Kidney tubule cell (primary cell): Measurements from ENCODE around the gene CAMK2D.

ENCODE experiments used
- DNase-seq: peaks from one replicate; pipeline ENCODE4 v3.0.0-alpha.2; 2018; ENCODE audit warnings: low spot score

The CAMK2D gene

DNA sequence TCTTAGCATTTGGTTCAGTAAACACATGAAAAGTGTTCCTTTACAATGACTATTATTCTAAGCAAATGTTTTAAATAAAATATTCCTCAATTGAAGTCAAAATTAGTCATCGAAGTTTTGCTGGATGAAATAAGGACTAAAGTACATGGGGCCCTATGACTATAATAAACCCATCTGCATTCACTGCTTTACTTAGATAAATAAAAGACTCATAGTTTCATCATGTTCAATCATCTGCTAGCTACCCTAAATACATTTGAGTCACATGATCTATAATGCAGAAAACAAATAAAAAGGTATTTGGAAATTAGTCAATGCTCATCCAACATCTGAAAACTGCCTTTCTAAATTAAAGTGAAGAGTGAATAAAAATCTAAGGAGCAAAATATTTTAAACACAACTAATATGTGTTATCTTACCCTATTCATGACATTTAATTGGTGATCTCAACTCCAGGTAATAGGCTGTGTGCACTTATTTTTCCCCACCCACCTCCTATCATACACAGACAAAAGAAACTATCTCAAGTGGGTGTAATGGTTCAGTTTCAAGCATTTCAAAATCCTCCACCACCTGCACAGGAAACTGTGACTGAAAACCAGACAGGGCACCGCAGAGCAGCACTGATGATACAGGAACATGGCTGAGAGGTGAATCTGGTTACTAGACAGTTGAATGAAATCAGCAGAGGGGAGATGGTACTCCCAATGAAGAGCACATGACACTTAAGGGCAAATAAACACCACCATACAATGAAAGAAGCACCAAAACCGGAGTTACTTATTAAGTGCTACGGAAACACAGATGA lies 78.6 kb downstream of the CAMK2D start:
- peak; percentile 25 for DNase-seq

DNA sequence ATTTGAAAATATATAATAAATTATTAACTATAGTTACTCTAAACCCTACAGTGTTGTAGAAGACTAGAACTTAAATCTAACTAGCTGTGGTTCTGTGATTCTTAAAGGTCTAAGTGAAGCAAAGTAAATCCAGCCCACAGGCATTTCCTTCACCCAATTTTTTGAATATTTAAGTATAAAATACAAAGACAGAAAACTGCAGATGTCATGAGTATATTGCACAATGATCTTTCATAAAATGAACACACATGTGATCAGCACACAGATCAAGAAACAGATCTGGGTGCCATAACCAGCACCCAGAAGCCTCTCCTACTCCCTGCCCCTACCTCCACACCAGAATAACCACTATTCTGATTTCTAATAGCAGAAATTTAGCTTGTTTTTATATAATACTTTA lies 82.9 kb downstream of the CAMK2D start:
- DNase-seq = no peak

DNA sequence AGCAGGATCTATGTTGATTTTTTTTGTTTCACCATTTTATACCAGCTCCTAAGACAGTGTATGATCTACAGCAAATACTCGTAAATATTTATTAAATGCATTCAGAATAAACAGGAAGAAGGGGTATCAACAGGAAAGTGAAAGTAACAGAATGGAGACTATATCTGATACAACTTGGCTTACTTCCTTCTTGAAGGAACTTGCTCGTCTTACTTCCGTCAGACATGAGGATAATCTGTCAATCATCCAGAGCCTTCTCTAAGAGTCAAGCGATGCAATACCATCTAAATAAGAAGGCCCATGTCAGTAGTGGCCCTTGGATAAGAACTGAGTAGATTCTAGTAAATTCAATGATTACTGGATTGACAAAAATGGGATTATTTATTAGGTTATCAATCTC lies 84.2 kb downstream of the CAMK2D start:
- DNase-seq = no peak

DNA sequence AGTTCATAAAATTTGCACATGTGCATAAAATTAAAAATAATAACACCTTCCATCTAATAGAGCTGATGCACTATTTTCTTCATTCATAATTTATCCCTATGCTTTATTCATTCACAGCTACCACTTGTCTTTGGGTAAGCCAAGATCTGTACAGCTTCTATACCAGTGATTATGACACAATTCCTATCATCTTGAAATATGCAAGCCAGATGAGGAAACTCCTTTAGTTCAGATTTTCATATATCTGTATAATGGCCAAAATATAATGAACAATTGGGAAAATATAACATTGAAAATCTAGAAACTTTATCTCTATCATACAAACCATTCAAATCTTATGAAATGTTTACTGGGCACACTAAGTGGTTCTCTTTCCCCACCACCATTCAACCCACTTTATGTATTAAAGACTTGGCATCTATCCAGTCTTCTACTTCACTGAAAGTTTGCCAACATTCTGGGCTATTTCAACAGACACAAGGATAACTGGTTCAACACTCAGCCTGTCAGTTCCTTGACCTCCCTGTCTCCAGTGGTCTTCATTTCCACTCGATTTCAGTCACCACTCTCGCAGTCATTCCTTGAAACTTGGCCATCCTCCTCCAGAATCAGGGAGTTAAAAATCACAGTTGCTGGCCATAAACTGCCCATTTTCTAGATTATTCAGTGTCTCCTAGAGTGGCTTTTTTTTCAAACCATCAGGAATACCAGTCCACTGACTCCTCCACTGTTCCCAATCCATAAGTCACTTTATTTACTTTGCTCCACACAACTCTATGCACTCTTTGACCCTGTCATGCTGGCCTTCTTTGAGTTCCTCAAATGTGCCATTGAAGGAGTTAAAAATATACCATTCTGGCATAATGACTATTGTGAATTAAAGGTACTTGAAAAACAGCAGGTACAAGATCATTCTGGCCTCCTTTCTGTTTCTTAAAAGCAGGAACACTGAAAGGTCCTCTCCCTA lies 85.5 kb downstream of the CAMK2D start:
- DNase-seq = no peak

DNA sequence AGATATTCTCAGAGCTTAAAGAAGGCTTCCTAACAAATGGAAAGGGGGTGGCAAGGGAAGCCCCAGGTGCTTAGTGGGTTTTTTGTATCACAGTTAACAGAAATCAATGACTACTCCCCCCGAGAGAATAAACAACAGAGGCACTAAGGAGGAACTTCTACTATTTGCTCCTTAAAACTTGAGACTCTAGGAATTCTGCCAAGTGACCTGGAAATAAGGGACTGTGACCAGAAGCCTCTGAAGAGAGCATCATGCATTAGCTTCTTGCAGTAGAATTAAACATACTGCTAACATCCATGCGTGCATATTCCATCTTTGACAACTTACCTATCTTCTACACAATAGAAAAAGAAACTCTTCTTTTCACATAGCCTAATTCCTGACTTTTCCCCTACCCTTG lies 86.8 kb downstream of the CAMK2D start:
- no peak for DNase-seq

DNA sequence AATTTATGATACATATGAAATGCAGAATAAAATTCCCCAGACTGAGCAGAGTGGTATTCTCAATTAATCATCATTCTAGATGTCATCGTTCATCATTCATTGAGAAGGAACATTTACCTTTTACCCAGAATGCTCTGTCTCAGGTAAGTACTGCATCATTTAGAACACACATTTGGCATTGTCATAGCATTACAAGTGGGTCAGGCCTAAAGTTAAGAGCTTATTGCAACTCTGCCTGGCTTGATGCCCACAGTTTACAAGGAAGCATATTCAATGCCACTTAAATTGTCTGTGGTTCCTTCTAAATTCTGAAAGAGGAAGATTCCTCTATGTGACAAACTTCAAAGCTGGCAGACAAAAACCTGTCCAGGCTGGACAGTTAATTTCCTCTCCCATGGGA lies 87.3 kb downstream of the CAMK2D start:
- no peak for DNase-seq

DNA sequence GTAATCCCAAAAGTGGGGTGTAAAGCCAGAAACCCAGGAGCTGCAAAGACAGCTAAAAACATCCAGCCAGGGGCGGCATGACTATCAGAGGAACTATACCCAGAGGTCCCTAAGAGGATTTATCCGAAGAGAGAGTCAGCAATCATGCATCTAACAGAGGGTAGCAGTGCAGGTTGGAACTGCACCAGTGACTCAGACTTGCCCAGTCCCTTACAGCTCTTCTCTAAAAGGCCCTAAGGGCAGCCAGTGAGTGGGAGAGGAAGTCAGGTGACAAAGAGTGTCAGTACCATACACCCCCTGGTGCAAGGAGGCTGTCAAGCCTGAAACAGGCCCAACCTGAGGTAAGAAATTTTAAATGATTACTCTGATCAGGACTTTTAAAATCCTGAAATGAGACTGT lies 88.1 kb downstream of the CAMK2D start:
- DNase-seq = peak; percentile 69

DNA sequence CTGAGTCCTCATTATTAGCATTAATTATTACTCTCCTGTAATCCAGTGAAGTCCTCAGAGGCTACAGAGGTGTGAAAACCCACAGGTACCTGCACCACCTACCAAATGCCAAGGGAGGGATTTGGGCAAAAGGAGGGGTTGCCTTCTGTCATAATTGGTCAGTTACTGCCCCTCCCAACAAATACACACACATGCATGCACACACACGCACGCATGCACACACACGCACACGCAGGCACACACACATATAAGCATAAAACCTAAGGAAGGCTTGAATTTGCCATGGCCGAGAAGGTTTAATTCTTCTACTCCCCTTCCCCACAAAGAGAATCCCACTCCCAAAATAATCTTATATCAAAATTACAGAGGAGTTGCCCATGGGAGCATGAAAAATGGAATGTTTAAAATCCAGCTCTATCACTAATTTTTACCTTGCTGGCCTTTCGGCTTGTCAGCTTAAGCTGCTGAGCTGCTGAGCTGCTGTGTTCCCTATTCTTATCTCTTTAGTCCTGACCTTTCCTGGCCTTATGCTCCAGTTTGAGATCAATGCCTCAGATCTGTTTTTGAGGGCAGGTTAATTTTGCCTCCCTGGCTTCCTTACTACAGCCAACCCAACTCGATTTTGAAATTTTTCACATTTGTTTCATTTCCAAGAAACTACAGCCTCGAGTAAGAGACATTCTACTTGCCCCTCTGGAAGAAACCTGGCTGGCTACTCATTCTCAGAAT lies 95.0 kb downstream of the CAMK2D start:
- no peak for DNase-seq

DNA sequence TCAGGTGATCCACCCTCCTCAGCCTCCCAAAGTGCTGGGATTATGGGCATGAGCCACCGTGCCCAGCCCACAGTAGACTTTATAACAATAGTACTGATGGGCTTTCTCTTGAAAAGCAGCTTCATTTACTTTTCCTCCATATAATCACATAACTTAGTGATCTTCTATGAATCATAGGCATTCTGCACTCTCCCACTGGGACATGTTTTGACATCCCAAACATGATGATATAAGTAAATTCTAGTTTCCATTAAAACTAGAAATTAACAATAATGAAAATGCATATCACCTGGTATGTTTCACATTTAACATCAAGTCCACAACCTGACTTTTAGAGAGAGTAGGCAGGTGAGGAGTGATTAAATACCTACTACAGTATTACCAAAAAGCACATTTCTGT lies 96.5 kb downstream of the CAMK2D start:
- no peak for DNase-seq

DNA sequence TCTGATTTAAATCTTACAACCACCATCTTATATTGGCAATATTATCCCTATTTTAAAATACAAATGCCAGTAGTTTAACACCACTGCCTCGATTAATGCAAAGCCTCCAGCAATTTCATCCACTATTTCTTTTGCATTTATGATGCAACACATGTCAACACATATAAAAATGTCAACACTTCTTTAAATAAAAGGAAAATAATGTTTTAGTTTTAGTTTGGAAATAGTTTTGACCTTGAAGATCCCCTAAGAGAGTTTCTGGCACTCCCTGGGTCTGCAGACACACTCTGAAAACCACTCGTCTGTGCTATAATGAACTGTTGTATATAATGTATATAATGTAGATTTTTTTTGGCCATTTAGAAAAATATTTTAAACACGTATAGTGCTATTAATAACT lies 99.0 kb downstream of the CAMK2D start:
- no peak for DNase-seq

DNA sequence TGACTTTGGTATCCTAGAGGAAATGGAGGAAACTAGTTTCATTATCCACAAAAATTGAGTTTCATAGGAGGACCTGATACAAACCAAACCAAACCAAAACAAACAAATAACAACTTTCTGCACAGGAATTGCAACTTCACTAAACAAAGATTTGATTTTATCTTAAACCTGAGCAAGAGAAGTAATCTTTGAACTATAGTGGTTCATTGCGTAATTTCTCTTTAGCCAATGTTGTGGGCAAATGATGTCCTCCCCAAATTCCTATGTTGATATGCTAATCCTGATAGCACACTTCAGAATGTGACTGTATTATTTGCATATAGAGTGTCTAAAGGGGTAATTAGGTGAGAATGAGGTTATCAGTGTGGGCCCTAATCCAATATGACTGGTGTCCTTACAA lies 102.4 kb downstream of the CAMK2D start:
- no peak for DNase-seq

DNA sequence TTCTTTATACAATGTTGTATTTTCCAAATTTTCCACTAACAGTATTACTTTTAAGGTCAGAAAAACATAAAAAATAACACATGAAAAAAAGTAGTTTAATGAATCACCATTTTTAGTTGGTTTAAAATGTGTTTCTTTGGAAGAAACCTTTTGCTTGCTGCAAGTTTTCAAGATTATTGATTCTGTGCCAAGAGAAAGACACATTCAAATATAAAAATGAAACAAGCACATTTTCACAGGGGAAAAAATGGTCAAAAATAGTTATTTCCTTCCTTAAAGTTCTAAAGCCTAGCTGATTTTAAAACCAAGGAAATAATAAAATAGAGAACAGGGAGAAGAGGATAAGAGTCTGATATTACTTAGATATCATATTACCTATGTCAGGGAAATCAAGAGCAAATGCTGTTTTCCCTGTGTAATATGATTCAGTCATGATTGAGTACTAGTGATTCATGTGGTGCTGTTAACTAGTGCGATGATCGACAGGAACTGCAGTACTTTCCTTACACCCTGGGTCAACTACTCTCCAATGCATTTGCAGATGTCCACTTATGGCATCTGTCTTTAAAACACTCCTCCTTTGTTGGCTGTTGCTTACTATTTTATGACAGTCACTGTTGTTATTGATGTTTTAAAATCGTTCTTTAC lies 103.8 kb downstream of the CAMK2D start:
- DNase-seq = peak; percentile 56

DNA sequence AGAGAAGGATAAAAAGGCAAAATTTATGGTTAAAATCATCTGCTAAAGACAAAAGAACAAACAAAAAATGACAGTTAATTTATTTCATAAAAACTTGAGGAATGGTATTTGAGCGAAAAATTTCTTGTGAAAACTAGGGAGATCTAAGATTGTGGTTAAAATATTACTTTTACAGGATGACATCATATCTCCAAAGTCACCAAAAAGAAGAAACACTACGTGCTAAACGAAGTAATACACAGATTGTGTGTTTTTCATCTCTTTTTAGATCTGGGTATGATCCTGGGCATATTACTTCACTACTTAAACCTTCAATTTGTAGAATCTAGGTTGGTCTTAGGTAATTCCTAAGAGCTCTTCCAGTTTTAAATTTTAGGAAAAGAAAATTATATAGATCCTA lies 107.7 kb downstream of the CAMK2D start:
- no peak for DNase-seq

DNA sequence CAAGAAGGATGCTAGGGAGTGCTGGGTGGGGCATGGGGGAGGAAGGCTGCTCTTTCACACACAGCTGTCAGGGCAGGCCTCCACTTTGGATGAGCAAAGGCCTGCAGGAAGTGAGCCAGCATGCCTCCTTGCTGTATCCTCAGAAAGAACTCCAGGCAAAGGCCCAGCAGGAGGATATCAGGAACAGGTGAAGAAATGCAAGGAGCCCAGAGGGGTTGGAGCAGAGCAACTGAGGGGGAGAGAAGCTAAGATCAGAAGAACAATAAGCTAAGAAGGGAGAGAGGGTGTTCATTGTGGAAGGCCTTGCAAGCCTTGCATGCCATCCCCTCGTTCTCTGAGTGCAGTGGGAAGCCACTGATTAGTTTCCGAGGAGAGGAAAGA lies 115.1 kb downstream of the CAMK2D start:
- DNase-seq = peak; percentile 35

DNA sequence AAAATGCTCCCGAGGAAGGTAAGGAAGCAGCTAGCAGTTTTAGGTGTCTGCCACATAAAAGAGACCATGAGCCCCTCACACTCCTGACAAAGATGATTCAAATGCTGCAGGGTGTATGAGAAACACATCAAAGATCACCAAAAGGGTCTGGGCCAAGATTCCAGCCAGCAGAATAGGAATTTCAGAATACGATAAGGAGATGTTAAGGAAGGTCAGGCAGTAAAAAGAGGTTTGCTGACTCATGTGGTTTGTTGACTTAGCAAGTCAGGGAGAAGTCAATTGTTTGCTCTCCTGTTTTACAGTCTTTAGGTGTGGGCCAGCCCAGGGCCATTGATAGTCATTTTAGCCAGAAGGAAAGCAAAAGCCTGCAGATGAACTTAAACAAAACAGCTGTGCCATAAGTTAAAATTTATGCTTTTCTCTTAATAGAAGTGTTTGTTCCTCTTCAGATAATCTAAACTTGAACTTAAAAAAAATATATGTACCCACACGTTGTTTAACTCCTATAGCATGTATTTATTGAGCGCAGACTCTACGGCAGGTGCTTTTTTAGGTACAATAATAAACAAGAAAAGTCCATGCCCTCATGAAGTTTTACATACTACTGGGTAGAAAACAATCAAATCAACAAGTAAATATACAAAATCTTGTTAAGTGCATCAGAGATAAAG lies 115.6 kb downstream of the CAMK2D start:
- DNase-seq = peak; percentile 73

DNA sequence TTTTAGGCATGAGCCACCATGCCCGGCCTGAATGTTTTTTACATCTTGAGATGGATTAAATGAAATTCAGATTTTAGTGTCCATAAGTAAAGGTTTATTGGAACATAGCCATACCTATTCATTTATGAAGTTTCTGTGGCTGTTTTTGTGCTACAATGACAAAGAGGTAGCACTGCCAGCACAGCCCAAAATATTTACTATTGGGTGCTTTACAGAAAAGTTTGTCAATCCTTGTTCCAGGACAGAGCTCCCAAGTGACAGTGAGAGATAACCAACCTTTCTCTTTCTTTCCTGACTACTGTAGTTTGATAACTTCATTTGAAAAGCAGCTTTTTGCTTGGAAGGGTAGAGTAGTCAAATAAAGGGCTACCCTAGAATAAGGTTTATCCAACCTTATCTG lies 116.2 kb downstream of the CAMK2D start:
- DNase-seq = no peak

DNA sequence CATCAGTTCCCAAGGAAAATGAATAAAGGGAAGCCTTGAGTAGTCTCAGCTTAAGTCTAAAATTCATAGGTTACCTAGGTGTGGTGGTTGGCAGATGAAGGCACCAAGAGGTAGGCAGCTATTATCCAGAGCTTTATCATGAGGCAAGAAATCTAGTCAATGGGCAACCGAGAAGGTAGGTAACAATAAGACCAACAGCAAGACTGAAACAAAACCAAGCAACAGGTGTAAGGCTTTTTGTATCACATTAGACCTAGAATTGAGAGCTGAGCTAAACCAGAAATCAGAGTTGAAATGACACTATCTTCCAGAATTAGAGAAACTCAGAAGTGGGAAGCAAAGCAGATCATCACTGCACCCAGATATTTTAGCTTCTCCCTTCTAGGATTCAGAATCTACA lies 117.1 kb downstream of the CAMK2D start:
- DNase-seq = no peak

DNA sequence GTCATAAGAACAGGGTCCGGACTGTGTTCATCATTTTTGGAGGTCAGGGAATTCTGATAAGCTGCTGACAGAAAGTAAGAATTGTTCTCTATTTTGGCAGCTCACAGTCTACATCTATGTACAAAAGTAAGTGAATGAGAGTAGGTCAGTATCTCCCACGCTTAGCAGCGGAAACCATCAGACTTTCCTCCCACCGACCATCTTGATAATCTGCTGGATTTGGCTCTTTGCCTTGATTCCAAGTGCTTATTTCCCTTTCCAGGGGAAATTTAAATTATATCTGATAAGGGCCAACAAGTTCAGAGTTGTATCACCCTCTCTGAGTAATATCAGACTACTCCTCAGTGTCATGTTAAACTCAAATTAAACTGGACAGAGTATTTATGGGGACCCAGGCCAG lies 118.0 kb downstream of the CAMK2D start:
- no peak for DNase-seq

DNA sequence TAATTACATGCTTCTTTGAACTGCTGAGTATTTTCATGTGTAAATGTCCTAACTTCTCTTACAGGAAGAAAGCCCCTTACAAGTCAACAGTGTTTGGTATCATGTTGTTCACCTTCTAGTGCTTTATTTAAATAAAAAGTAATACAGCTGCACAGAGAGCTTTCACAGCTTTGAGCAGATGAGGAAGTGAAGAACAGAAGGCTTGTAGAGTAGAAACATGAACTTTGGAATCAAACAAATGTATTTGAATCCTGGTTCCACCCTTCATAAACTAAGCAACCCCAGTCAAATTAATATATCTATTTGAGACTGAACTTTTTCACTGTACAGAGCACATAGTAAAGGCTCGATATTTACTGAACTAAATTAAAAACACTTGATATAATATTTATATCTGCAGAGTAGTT lies 120.5 kb downstream of the CAMK2D start:
- no peak for DNase-seq

DNA sequence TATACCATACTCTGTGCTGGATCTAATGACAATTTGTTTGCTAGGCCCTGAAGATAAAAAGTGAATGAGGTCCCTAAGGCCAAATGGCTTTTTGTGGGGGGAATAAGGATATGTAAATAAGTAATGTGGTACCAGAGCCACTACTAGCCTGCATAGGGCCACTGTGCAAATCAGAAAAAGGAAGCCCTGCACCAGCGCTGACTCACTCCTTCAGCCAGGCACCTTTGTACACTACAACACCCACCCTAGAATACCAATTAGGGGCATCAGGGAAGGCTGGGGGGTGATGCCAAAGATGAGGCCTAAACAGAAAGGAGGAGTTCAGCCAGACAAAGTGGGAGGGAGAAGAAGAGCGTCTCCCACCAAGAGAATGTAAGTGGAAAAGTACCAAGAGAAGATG lies 122.2 kb downstream of the CAMK2D start:
- DNase-seq = no peak

DNA sequence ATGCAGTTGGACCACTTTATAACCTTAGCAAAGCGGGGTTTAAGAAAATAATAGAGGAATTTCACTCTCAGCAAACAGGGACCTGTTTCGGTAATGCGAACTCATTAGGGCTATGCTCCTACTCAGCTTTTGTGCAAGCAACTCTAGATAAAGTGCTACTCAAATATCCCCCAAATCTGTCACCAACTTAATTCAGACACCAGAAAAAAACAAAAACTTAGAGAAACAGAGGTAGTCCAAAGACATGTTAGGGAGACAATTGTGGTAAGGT lies 123.0 kb downstream of the CAMK2D start:
- no peak for DNase-seq
